Coronary artery (tissue), 2 donors: ENCODE results near the gene RAB3GAP1.

Experiments used
- DNase-seq: peaks from one replicate; pipeline ENCODE4 v3.0.0-alpha.2; 2017; ENCODE audit warnings: low spot score
- H3K27ac ChIP-seq, 2 donors: fragments of 200-600 bp; sonication (generic); one replicate each; pipeline ENCODE4 v1.5.1; 2016 to 2019
- H3K4me3 ChIP-seq: fragments of 200-600 bp; sonication (generic); 2 replicates; pipeline ENCODE4 v1.5.1; 2016; ENCODE audit warnings: mild to moderate bottlenecking, moderate library complexity
- CTCF ChIP-seq: fragments of 200-600 bp; sonication (generic); IDR thresholded peaks from one replicate; pipeline ENCODE4 v1.5.1; 2019; ENCODE audit warnings: antibody characterized with exemption

Gene RAB3GAP1

GRCh38 chr2:135187270-135187669 lies 135.2 kb downstream of the RAB3GAP1 start:
- TF ChIP-seq CTCF: no peak
- Histone ChIP-seq H3K27ac (no peak overlapping the region), H3K4me3 (no peak overlapping the region)
- no peak for DNase-seq

- no peak overlapping the region for H3K4me3 ChIP-seq
- no peak for TF ChIP-seq CTCF
- H3K27ac ChIP-seq: no peak overlapping the region
- DNase-seq: no peak
These were observed 137.1 kb downstream of the RAB3GAP1 start for GRCh38 chr2:135189148-135189547.

DNA sequence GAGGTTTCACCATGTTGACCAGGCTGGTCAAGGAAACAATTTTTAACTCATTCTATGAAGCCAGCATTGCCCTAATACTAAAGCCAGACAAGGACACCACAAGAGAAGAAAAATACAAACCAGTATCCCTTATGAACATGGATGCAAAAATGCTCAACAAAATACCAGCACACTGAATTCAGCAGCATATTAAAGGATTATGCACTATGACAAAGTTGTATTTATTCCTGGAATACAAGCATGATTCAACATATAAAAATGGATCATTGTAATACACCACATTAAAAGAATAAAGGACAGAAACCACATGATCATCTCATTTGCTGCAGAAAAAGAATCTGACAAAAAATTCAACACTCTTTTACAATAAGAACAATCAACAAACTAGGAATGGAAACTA lies 138.7 kb downstream of the RAB3GAP1 start:
- DNase-seq: no peak
- Histone ChIP-seq H3K4me3 (no peak overlapping the region), H3K27ac (no peak overlapping the region)
- TF ChIP-seq CTCF: no peak

- no peak for DNase-seq
- no peak overlapping the region for H3K27ac ChIP-seq
- TF ChIP-seq CTCF: no peak
- H3K4me3 ChIP-seq: no peak overlapping the region
These were observed 146.4 kb downstream of the RAB3GAP1 start for GRCh38 chr2:135198481-135198880.

- H3K27ac ChIP-seq: no peak overlapping the region
- H3K4me3 ChIP-seq: no peak overlapping the region
- DNase-seq: no peak
- no peak for TF ChIP-seq CTCF
These were observed 150.7 kb downstream of the RAB3GAP1 start for GRCh38 chr2:135202751-135203150.

DNA sequence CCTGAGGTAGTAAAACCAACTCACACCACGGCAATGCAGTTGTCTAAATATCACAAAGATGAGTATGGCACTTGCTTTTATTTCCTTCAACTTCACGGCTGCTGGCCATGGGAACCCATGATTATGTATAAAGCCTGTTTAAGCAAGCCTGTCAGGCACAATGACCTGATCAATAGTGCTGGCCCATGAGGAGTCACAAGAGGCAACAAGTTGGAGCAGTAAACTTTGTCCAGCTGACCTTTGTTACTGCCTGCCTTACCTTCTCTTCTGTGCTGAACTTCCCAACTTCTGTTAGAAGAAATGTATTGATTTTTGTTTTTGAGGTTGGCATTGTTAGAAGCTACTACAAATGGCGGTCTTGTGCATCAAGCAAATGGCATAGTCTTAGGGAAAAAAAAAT lies 151.9 kb downstream of the RAB3GAP1 start:
- DNase-seq: no peak
- TF ChIP-seq CTCF: no peak
- H3K4me3 ChIP-seq: no peak overlapping the region
- H3K27ac ChIP-seq: no peak overlapping the region

DNA sequence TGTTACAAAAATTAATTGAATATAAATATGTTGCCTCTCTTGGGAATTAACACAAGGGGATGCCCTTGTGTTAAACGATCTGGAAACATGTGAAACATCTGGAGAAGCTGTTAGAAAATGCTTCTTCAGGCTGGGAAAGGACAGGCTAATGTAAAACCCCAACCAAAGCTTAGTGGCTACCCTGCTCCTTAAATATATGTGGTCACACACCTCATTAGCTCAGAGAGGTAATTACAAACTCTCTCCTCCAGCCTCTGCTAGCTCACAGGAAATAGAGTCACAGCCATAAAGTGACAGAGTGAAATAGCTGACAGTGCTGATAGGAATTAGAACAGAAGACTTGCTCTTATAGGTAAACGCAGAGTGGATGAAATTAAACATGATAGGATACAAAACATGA lies 155.9 kb downstream of the RAB3GAP1 start:
- Histone ChIP-seq H3K4me3 (no peak overlapping the region), H3K27ac (no peak overlapping the region)
- no peak for TF ChIP-seq CTCF
- DNase-seq: no peak
